HG03460 (cell line): ENCODE results near the gene TOR4A.
"Not testable (repeated sequence)": the region's sequence is repeated elsewhere in the genome, so short reads cannot be mapped to it uniquely, and the experiment has no call there.

ENCODE experiments used
- ATAC-seq: cut with Tn5 transposase; IDR thresholded peaks from one replicate; pipeline ENCODE4 v1.9.1; 2021; ENCODE audit not compliant: unreplicated experiment

TOR4A gene

GRCh38 chr9:137315581-137316011 is 38.1 kb downstream of the TOR4A start:
- no peak for ATAC-seq

- no peak for ATAC-seq
Measured at GRCh38 chr9:137316012-137316981, 38.8 kb downstream of the TOR4A start.

- no peak for ATAC-seq
Measured at GRCh38 chr9:137317021-137317717, 39.6 kb downstream of the TOR4A start.

GRCh38 chr9:137317718-137318511 is 40.4 kb downstream of the TOR4A start:
- ATAC-seq, result no peak

GRCh38 chr9:137318602-137319001 is 41.1 kb downstream of the TOR4A start:
- no peak for ATAC-seq

- ATAC-seq, result no peak
Measured at GRCh38 chr9:137319011-137319738, 41.6 kb downstream of the TOR4A start.

GRCh38 chr9:137319739-137320551 is 42.4 kb downstream of the TOR4A start:
- no peak for ATAC-seq

- ATAC-seq, result no peak
Measured at GRCh38 chr9:137320555-137321384, 43.2 kb downstream of the TOR4A start.

- ATAC-seq, result no peak
Measured at GRCh38 chr9:137321726-137322361, 44.3 kb downstream of the TOR4A start.

GRCh38 chr9:137323531-137324331 is 46.2 kb downstream of the TOR4A start:
- no peak for ATAC-seq

- no peak for ATAC-seq
Measured at GRCh38 chr9:137325124-137325523, 47.6 kb downstream of the TOR4A start.

- ATAC-seq, result no peak
Measured at GRCh38 chr9:137325799-137326198, 48.3 kb downstream of the TOR4A start.

- no peak for ATAC-seq
Measured at GRCh38 chr9:137326445-137327065, 49.0 kb downstream of the TOR4A start.

GRCh38 chr9:137327641-137328550 is 50.4 kb downstream of the TOR4A start:
- ATAC-seq, result not testable (repeated sequence)

GRCh38 chr9:137329590-137329989 is 52.1 kb downstream of the TOR4A start:
- ATAC-seq, result not testable (repeated sequence)

- no peak for ATAC-seq
Measured at GRCh38 chr9:137330689-137331088, 53.2 kb downstream of the TOR4A start.
